Kidney capillary endothelial cell (primary cell): ENCODE measurements around the gene PRRC2B.

Source experiments
- DNase-seq: peaks from one replicate; pipeline ENCODE4 v3.0.0-alpha.2; 2018; ENCODE audit warnings: low spot score

PRRC2B gene

DNA sequence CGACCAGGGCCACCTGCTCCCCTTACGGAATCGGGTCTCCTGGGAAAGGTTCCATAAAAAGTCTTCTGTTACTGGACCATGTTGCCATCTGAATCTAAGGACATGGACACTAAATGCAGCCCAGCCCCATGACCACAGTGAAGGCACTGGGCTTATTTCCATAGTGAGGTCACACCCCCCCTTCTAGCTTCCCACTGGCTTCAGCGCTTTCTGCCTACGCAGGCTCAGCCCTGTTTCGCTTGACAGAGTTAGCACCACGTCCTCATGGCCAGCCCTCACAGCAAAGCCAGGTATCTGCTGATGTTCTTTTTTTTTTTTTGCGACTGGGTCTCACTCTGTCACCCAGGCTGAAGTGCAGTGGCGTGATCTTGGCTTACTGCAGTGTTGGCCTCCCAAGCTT, 123.0 kb downstream of the PRRC2B start:
- no peak for DNase-seq

DNA sequence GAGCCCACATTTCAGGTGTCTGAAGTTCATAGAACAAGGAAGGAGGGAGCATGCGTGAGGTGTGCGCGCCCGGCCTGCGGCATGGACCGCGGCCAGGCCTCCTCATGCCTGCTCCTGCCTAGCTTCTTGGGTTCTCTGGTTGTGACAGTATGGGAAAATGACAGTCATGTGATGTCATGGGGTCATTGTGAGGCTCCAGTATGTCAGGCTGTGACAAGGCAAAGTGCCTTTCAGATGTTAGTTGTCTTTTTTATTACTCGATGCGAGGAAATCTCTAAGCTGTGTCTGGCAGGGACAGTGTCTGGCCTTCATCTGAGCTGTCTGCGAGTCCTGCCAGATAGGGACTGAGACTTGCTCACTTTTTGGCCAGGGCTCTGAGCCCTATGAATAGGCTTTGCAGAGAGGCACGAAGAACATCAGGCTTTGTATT, 123.9 kb downstream of the PRRC2B start:
- DNase-seq, result no peak

DNA sequence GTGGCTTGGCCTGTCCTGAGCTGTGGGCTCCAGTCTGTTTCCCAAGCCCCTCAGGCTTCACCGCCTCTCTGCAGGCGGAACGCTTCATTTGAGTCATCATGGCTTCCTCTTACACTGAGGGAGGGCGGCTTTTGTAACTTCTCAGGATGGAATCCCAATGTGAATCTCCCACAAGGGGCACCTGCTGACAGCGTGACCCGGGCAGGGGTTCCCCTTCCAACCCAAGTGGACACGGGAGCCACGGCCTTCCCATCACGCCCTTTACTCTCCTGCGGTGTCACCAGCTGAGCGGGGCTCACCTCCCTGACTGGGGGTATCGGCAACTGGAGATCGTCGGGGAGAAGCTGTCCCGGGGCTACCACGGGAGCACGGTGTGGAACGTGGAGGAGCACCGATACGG, 124.7 kb downstream of the PRRC2B start:
- no peak for DNase-seq

DNA sequence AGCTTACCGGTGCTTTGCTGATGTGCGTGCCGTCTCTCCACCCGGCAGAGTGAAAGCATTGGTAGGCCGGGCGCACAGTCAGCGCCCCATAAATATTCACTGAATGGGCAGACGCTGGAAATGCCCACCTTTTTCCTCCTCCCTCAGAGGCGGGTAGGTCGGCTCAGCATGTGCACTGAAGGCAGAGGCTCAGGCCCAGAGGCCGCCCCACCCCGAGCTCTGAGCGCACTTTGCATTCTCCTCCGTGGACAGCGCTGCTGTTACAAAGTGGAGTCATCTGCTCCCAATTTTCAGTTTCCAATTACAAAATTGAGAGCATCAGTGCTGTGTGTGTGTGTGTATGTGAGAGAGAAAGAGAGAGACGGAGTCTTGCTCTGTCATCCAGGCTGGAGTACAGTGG, 126.6 kb downstream of the PRRC2B start:
- DNase-seq, result no peak

DNA sequence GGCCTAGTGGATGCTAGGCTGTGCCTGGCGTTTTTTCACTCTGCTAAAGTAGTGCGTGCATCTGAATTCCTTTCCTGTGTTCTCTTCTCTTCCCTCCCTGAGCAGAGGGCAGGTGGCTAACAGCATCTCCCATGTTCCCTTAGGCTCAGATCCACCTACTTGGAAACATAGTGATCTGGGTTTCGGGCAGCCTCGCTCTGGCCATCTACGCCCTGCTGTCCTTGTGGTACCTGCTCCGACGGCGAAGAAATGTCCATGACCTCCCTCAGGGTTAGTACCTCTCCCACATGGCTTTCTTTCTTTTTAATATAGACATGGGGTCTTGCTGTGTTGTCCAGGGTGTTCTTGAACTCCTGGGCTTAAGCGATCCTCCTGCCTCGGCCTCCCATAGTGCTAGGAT, 127.3 kb downstream of the PRRC2B start:
- DNase-seq, result no peak

DNA sequence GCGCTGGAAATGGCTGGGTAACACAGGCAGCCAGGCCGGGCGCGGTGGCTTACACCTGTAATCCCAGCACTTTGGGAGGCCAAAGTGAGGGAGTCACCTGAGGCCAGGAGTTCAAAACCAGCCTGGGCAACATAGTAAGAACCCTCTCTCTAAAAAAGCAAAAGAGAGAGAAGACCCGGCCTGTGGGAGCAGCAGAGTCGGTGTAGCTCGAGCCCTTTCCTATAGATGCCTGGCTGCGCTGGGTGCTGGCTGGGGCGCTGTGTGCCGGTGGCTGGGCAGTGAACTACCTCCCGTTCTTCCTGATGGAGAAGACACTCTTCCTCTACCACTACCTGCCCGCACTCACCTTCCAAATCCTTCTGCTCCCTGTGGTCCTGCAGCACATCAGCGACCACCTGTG, 127.9 kb downstream of the PRRC2B start:
- no peak for DNase-seq

DNA sequence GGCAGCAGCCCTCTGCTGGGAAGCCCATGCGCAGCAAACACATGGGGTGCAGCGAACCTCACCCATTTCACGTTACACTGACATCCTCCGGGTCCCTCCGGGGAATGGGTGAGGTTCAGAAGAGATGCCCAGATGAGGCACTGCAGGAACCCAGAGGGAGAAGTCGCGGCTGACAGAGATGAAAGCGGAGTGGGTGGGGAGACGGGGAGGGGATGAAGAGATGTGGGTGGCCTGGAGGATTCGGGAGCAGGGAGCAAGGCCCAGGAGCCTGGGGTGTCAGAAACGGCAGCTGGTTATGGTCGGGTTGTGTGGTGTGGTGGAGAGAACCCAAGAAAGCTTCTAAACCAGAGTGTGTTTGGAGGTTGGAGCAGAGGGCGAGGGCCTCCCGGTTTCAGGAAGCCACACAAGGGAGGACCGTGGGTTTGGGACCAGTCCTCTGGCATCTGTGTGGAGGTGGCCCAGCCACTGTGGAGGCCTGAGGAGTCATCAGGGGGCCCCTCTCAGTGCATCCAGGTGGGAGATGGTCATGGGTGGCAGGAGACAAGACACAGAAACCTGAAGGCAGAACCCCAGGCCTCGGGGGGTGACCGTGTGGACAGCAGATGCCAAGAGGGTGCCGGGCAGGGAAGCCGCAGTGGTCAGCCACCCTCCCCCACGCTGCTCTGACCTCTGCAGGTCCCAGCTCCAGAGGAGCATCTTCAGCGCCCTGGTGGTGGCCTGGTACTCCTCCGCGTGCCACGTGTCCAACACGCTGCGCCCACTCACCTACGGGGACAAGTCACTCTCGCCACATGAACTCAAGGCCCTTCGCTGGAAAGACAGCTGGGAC, 128.6 kb downstream of the PRRC2B start:
- no peak for DNase-seq

DNA sequence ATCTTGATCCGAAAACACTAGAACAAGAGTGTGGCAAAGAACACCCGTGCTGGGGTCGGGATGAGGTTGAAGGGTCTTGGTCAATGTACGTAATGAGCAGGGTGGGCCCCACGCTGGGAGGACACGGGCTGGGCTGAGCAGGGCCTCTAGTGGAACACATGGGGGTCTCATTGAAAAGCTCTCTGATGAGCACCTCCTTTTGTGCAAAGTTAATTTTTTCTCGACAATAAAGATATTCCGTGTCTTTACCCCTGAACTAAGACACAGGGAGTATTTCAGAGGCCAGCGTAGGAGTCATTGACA, 129.2 kb downstream of the PRRC2B start:
- DNase-seq, result no peak

DNA sequence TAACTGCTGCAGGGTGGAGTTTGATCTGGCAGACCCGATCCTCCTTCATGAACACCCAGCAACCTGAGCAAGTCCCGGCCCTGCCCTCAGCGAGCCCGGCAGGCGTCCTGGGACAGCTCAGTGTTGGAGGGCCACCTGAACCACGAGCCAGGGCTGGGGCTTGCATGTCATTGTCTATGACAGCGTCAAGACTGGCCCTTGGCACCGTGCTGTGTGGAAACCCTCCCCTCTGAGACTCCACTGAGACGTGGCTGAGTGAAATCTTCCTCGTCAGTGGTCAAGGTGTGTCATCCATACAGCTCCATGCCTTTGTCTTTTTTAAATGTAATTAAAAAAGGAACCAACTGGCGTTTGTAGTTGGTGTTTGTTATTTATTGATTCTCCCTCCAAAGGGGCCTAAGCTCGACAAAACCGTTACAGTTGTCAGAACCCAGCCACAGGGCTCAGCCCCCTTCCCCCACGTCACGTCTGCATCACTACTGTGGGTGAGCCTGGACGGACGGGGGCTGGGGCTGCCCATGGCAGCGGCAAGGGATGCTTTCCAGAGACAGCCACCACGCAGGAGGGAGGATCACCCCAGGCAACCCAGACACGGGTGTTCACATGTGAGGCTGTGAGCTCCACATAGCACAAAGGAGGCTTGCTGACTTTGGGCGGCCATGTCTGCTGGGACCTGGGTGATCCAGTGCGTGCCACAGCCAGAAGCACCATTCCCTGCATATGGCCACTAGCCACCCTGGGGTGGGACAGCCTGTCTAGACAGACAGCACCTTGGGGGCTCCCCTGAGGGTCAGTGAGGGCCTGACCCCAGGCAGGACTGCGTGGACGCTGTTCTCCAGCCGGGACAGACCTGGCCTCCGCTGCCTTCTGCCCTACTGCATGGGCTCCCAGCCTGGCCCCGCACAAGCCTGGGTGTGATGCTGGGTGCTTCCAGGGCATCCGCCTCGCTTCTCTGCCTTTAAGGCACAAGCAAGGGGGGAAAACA, 129.9 kb downstream of the PRRC2B start:
- no peak for DNase-seq

DNA sequence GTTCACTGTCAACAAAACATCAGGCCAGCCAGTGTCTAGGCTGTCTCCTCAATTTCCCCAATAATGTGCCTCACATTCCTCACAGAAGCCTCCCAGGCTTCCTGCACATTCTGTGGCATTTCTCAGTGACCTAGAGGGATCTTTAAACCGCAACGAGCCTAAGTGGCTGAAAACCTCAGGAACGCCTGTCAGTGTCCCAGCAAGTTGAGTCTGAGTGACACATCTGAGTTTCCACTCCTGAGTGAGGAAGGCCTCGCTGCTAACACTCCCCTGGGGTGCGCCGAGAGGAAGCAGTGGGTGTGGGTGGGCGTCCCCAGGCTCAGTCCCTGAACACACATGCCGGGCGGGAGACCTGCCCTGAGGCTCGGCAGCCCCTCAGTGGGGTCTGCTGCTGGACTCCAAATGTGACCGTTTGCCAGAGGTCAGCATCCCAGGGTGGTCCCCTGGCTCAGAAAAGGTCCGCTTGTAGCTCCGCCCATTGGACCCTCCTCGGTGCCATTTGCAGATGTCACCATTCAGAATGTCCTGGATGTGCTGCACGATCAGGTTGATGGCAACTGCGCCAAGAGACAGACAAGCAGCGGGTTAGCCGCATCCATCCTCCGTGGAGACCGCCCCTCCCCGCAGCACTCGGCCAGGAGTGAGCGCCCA, 130.9 kb downstream of the PRRC2B start:
- DNase-seq, result no peak

DNA sequence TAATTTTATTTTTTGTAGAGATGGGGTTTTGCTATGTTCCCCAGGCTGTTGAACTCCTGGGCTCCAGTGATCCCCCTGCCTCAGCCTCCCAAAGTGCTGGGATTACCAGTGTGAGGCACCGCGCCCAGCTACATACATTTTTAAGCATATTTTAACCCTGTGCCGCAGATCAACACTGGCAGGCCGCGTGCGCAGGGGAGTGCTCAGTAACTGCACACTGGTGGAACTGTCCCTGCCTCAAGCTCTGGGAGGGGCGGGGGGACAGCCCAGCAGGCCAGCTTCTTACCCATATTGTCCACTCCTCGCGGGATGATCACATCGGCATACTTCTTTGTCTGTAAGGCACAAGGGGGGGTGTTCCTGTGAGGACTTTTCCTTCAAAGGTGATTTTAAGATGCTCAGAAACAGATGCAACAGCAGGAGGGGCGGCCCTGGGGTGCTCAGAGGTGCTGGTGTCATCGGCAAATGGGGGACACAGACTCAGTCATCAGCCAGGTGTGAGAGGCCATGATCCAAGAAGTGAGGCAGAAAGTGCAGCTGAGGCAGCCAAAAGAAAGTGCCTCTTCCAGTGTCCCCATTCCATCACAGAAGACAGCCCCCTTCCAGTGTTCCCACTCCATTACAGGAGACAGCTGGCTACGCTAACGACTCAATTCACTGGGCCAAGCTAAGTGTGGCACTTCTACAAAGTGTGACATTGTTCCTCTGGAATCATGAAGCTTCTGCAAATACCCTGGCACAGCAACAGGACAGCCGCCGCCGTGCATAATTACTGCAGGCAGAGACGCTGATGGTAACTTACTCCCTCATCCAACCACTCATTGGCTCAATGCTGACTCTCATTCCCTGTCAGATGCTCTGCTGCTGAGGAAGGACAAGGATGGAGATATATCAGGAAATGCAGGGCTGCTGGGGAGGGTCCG, 132.0 kb downstream of the PRRC2B start:
- no peak for DNase-seq

DNA sequence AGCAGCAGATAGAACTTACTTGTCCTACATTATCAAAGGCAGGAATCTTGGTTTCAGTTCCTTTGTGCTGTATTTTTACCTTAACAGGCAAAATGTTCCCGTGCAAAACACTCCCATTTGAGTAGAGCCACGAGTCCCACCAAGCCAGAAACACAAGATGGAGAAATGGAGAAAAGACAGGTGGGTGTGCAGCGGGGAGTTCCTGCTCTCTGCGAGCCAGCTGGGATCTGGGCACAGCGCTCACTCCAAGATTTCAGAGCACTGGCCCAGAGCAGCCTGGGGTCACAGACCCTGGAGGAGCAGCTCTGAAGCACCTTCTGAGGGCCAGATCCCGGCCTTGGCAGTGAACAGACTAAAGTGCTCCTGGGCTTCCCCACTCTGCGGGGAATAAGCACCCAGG, 134.3 kb downstream of the PRRC2B start:
- DNase-seq, result no peak

DNA sequence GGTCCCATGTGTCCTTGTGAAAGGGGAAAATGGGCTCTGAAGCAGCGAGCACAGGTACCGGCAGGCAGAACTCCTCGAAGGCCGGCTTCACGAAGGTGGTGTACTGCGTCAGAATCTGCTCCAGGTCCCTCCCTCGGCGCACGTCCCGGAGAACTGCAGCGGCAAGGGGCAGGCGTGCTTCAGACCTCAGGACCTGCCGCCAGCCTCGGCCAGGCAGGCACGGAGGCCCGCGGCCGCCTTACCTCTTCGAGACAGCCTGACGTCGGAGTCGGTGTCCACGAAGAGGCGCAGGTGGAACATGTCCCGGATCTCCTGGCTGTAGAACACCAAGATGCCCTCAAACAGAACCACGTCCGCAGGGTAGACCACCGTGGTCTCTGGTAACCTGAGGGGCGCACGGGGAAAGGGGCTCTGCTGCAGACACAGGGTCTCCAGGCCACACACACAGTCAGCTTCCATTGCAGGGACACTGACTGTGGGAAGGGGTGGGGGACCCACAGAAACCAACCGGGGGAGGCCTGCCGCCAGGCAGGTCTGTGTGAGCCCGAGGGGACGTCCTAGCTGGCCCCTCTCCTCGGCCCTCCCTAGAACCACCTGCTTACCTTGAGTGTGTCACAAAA, 135.1 kb downstream of the PRRC2B start:
- no peak for DNase-seq

DNA sequence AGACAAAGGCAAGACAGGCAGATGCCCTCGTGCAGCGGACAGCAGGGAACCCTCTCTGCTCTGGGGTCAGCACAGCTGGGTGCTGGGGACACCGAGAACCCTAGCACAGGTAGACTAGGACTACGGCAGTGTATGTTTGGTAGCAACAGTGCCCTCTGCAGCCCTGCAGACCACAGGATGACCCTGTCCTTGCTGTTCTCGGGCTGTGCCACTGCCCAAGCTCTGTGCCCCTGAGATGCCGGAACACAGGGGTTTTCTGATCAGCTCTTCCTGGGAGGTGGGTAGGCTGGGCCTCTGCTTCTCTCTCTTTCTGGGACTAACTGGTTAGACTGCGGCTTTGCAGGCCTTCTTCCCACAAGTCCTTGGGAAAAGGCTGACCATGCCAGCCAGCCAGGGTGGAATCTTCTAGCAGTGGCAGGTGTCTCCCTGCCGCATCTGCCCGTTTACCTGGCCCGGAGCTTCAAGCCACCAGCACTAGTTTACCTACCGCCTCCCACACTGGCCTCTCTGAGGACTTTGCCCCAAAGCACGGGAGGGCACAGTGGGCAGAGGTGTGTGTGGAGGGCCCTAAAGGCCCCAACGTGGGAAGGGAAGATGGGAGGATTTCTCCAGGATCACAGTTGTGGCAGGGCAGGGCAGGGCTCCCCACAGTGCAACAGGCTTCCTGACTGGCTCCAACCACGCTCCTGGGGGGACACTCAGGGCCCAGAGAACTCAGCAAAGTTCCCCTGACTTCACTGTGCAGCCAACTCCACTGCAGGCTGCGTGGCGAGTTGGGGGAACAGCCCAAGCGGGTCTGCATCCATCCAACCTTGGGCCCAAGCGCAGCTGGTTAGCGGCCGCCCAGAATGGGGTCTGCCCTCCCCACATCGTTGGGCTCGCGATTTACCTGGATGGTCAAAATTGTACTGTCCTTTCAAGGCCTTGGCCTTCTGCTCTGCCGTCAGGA, 136.0 kb downstream of the PRRC2B start:
- DNase-seq, result no peak

DNA sequence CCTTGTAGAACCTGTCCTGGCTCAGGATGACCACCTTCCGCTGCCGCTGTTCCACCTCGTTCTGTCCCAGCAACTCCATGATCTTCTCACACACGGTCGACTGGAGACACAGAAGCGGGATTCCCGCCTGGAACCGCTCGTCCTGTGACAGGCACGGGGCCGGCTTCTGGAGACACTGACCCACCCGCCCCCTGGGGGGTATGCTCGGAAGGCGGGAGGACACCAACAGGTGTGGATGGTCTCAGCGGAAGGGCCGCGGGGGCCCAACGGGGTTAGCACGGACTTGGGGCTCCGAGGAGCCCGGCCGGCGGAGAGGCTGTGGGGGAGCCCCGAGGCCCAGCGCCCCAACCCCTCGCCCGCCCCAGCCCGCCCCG, 136.6 kb downstream of the PRRC2B start:
- DNase-seq, result no peak

DNA sequence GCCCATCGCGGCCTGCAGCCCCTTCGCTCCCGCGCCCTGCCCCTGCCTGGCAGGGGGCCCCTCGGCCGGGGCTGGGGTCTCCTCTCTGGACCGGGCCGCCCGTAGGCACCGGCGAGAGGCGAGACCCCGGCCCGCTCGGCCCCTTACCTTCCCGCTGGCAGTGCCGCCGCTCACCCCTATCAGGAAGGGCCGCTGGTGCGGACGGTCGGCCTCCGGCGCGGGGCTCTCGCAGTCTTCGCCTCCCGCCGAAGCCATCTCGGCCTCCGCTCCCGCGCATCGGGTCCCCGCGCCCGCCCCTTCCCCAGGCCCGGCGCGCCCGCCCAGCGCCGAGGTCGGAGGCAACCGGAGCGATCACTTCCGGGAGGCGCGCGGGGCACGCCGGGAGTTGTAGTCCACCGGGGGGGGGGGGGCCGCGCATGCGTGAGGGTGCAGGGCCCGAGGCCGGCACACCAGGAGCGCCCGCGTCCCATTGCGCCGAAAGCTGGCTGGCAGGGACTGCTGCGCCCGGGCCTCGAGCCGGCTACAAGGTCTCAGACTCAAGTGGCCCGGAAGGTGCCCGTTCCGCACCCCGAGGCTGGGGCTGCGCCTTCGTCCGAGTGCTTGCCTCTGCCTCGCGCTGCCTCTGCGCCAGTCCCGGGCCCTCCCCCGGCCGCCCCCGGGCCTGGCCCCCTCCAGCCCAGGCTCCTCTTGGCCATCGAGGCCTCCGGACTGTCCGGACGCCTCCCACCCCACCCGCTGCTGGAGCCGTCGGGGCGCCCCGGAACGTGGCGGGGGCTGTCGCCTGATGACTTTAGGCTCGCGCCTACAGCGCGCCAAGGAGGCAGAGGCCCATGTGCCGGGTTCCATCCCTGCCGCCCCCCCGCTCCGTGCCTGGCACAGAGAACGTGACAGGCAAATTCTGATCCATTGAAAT, 137.3 kb downstream of the PRRC2B start, which contains the start of gene UCK1:
Gene UCK1, minus strand, starts transcription at position 344 of the 913 bp plus-strand sequence. Its CDS starts 89 bp downstream, at position 255.
- DNase-seq, result peak; percentile 63

DNA sequence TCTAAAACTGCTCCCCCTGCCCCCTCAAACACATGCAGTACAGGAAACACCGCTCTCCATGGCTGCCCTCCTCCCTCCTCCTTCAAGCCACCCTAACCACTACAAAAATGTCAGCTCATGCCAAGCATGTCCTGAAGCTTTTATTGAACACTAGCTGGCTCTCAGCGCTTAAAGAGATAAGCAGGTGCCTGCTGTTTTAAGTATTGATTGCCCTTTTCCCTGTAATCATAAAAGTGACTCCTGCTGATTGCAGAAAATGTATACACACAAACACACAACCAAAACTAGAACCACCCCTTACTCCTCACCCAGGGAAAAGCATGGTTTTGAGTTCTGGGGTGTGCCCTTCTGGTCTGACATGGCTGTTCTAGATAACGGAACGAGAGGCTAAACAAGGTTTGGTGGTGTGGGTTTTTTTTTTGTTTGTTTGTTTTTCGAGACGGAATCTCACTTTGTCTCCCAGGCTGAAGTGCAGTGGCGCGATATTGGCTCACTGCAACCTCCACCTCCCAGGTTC, 140.9 kb downstream of the PRRC2B start:
- no peak for DNase-seq

DNA sequence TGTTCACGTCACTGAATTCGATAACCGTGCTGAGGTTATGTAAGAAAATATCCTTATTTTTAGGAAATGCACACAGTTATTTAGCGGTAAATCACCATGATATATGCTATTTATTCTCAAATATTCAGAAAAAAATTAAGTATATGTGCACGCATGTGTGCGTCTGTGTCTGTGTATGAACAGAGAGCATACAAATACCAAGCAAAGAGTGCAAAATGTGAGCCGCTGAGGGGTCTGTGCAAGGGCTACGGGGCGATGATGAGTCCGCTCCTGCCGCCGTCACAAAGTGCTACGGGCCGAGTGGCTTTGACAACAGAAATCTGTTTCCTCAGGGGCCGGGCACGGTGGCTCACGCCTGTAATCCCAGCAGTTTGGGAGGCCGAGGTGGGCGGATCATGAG, 144.1 kb downstream of the PRRC2B start:
- no peak for DNase-seq
